Stimulated activated CD4-positive, alpha-beta T cell treated with anti-CD3 and anti-CD28 coated beads, Interleukin-4, amount 100 ng/mL, for 4 hours (primary cell): ENCODE results near the gene CLDN7.

ENCODE experiments used
- DNase-seq, 2 experiments: peaks; one replicate each; pipeline ENCODE4 v3.0.0-alpha.2; 2020

CLDN7 gene, protein sequence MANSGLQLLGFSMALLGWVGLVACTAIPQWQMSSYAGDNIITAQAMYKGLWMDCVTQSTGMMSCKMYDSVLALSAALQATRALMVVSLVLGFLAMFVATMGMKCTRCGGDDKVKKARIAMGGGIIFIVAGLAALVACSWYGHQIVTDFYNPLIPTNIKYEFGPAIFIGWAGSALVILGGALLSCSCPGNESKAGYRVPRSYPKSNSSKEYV

GRCh38 chr17:7262192-7262934 lies at the start of gene CLDN7:
Gene CLDN7 (minus strand): TSS chr17:7262478. CDS start chr17:7262043, 435 bp downstream.
- DNase-seq: no peak

DNA sequence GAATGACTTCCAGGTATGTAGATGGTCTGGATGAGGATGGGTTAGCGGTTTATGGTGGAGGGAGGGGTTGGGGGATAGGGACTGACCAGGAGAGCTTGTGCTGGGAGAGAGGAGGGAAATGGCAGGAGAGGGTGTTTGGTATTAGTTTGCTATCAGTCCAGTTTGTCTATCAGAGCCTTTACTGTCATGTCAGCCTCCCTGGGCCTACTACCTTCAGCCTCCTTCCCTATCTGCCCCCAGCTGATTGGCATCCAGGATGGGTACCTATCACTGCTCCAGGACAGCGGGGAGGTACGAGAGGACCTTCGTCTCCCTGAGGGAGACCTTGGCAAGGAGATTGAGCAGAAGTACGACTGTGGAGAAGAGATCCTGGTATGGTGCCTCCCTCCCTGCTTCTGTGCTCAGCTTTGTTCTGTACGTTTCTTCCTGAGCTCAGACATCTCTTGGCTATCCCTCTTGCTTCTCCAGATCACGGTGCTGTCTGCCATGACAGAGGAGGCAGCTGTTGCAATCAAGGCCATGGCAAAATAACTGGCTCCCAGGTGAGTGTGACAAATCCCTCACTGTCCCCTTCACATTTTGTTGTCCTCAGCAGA lies 48.9 kb upstream of the CLDN7 start:
- DNase-seq: no peak

- no peak for DNase-seq
Observed at GRCh38 chr17:7309628-7310027, 47.4 kb upstream of the CLDN7 start.

- peak; percentile 68 to 91 for DNase-seq
Observed at GRCh38 chr17:7308625-7309433, 46.6 kb upstream of the CLDN7 start.

DNA sequence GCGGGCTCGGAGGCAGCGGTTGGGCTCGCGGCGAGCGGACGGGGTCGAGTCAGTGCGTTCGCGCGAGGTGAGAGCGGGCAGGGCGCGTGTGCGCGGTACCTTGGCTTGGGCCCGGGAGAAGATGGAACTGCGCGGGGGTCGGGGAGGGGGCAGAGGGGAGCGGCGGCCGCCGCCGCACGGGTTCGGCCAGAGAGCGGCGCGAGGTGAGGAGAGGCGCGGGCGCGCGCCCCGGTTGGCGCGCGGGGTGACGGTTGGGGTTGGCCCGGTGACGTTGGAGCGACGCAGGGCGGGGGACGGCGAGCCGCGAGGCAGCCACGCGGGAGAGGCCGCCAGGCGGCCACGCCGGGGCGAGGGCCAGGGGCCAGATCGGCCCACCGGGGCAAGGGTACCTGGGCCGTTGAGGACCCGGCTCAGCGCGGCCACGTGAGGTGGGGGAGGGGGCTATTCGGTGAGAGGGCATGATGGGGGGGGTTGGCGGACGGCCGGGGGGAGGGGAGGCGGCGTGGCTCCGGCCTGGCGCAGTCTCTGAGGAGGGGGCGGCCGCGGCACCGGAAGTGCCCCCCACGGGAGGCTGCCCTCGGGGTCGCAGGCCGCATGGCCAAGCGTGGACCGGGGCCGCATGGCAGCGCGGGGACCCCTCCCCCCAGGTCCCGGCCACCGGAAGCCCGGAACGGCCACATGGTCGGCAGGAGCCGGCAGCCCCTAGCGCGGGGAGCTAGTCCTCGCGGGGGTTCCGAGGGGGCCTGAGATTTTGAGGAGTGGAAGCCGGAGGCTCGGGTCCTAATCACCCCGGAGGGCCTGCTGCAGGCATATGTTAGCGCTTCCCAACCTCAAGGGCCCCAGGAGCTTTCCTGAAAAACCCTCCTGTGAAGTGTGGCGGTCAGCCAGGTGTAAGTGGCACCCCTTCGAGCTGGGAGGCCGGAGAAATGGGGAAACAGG lies 45.7 kb upstream of the CLDN7 start:
- DNase-seq: peak; percentile 47 to 50

GRCh38 chr17:7306911-7307685 lies 44.8 kb upstream of the CLDN7 start, which contains the start of gene EIF5A:
Gene EIF5A (plus strand): TSS chr17:7307628. CDS start chr17:7309636, 2,008 bp downstream.
- peak; percentile 100 for DNase-seq

DNA sequence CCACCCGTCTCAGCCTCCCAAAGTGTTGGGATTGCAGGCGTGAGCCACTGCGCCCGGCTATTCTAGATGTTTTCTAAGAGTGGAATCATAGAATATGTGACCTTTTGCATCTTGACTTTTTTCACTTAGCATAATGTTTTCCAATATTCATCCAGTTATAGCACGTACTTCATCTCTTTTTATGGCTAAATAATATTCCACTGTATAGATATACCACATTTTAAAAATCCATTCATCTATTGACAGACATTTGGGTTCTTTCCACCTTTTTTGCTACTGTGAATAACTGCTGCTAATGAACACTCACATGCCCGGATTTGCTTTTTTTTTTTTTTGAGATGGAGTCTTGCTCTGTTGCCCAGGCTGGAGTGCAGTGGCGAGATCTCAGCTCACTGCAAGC lies 41.9 kb upstream of the CLDN7 start:
- no peak for DNase-seq

DNA sequence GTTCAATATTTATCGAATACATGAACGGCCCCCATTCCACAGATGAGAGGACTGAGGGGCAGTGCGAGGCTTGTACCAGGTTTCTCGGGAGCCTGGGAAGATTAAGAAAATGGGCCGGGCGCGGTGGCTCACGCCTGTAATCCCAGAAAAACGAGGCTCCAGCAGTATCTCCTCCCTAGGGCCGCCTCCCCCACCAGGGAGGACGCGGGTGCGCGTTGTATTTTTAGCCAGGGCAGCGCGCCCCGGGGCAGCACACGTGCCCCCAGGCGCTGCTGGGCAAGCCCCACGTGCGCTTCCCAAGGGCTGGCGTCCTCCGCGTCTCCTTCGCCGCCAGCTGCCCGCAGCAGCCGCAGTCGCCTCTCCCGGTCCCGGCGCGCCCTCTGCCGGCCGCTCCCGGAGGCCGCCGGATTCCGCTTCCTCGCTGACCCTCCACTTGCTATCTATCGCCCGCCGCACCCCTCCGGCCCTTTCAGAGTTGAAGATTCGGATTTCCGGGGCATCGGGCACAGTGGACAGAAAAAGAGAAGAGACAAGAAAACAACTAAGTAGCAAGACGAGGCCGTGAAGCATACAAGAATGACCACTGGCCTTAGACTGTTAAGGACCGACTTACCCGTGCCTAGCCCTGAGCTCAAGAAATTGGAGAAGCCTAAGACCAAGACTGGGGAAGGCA lies 34.0 kb upstream of the CLDN7 start:
- peak; percentile 52 to 71 for DNase-seq

DNA sequence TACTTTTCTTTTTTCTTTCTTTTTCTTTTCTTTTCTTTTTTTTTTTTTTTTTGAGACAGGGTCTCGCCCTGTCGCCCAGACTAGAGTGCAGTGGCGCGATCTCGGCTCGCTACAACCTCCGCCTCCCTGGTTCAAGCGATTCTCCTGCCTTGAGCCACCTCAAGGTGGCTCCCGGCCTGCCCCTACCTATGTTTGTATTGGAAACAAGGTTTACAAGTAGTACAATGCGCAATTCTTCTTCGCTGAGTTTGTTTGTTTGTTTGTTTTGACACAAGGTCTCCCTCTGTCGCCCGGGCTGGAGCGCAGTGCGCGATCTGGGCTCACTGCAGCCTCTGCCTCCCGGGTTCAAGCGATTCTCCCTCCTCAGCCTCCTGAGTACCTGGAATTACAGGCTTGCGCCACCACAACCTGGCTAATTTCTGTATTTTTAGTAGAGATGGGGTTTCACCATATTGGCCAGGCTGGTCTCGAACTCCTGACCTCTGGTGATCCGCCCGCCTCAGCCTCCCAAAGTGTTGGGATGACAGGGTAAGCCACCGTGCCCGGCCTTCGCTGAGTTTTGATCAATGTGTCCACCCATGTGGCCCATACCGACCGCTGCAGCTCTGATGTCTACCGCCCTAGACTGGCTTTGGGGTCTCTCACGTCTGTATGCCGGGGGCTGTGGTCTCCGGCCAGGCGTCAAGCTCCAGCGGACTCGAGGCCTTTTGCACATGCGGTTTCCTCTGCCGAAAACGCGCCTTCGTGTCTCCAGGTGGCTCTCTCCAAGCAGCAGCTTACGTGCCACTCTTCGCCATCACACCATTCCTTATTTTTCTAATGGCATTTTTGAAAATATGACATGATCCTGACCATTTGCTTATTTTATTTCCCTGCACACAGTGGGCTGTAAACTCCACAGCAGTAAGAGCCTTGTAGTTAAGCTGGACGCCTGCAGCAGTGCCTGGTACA lies 33.2 kb upstream of the CLDN7 start:
- DNase-seq: no peak

- peak; percentile 70 to 78 for DNase-seq
Observed at GRCh38 chr17:7294614-7295153, 32.4 kb upstream of the CLDN7 start, which contains the start of gene YBX2. Gene YBX2 (minus strand): TSS chr17:7294639. CDS start chr17:7294500, 139 bp downstream.

- DNase-seq: no peak
Observed at GRCh38 chr17:7293816-7294613, 31.7 kb upstream of the CLDN7 start.

- no peak for DNase-seq
Observed at GRCh38 chr17:7293159-7293558, 30.9 kb upstream of the CLDN7 start.

DNA sequence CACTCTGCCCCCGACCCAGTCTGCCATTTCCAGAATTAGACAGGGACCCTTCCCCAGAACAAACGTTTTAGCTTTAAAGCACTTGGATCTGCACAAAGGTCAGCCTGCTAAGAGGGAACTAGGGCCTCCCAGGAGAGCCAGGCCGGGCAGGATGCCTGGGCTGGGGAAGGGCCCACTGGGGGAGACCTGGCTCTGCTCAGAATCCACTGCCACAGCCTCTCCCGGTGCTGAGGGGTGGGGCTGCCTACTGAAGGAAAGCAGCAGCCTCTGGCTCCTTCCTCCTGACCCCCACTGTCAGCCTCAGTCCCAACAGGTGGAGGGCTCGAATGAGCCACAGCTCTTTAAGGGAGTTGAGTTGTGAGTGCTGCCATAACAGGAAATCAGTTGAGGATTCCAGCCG lies 30.5 kb upstream of the CLDN7 start:
- DNase-seq: no peak

DNA sequence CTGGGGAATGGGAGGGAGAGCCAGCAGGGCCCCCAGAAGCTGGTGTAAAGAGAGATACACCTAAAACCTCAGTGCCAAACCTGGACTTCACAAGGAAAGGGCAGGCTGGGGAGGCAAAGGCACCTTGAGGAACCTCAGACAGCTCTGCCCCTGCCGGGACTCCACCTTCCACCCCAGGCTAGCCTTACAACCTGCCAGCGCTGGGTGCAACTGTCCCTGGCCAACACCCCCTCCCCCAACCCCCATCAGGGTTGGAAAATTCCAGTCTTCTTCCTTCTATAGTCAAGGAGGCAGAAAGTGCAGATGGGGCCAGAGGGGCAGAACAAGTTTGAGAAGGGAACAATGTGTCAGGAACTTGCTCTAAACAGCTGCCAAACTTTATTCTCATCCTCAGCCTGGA lies 29.9 kb upstream of the CLDN7 start:
- DNase-seq: no peak

DNA sequence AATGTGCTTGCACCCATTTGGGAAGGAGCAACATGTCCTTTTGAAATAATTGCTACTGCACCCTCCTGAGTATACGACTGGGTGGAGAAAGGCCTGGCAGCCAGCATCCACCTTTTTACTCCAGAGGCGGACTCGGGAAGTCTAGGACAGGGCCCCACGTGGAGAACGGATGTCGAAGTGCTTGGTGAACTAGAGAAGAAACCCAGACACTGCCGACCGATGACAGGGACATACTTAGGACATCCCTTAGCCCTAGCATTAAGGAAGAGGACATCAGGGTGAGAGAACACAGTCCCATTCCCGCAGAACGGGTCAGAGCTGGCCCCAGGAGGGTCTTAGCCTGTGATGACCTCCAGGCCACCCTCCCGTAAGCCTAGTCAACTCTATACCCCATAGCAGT lies 28.4 kb upstream of the CLDN7 start:
- DNase-seq: no peak

- DNase-seq: no peak
Observed at GRCh38 chr17:7290166-7290565, 27.9 kb upstream of the CLDN7 start.

DNA sequence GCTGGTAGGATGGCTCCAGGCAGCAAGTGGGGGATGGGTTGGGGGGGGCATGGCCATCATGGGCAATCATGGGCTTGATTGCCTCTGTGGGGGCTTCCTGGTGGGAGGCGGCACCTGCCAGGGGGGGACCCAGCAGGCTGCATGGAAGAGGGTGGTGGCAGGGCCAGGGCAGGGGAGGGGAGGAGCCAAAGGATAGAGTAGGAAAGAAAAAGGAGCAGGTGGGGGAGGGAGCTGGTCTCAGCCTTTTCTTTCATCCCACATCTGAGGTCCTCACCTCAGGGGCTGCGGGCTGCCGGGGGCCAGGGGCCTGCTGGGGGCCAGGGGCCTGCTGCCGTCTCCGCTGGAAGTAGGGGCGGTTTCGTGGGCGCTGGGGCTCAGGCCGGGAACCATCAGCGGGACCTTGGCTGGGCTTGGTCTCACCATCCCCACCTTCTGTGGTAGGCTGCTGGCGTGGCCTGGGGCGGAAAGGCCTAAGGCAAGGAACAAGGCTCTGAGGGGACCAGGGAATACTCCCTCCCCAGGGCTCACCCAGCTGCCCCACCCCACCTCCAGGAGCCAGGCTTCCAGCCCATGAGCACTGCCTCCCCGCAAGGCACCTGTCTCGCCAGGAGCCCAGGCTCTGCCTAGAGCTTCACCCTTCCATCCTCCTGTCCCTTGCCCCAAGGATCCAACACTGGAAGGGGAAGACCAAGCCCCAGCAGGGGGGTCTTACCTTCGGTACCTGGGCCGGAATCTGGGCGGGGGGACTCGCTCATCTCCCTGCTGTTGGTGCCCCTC lies 27.2 kb upstream of the CLDN7 start:
- no peak for DNase-seq
